SK-N-SH treated with all-trans-retinoic acid at 6 μM for 48 hours (cell line): ENCODE data around the gene GLI3.

ENCODE experiments used
- ARNTL ChIP-seq: fragments of 450-650 bp; formaldehyde crosslinking; IDR thresholded peaks from 2 replicates; pipeline ENCODE4 v1.5.0; 2020; ENCODE audit warnings: low read depth, mild to moderate bottlenecking, moderate library complexity, borderline replicate concordance
- CREB5 ChIP-seq: fragments of 250-450 bp; sonication (Bioruptor Pico); IDR thresholded peaks from 2 replicates; pipeline ENCODE4 v1.5.1; 2020; ENCODE audit warnings: low read depth, mild to moderate bottlenecking, moderate library complexity
- CSRNP3 ChIP-seq: fragments of 250-450 bp; sonication (Bioruptor Pico); IDR thresholded peaks from 2 replicates; pipeline ENCODE4 v1.5.1; 2021; ENCODE audit warnings: mild to moderate bottlenecking, moderate library complexity
- PATZ1 ChIP-seq: fragments of 250-450 bp; sonication (Bioruptor Pico); IDR thresholded peaks from 2 replicates; pipeline ENCODE4 v1.8.0; 2020; ENCODE audit warnings: mild to moderate bottlenecking, moderate library complexity, borderline replicate concordance
- ZFP3 ChIP-seq: fragments of 250-450 bp; sonication (Bioruptor Pico); IDR thresholded peaks from 2 replicates; pipeline ENCODE4 v1.5.0; 2020; ENCODE audit warnings: mild to moderate bottlenecking, moderate library complexity
- ZNF70 ChIP-seq: fragments of 450-650 bp; formaldehyde crosslinking; IDR thresholded peaks from 2 replicates; pipeline ENCODE4 v1.5.0; 2020; ENCODE audit warnings: mild to moderate bottlenecking, moderate library complexity

- TF ChIP-seq ARNTL (CRISPR knock-in tag), result no peak
- TF ChIP-seq CSRNP3 (CRISPR knock-in tag), result no peak
- TF ChIP-seq ZNF70 (CRISPR knock-in tag), result no peak
- TF ChIP-seq PATZ1 (CRISPR knock-in tag), result no peak
- TF ChIP-seq ZFP3 (CRISPR knock-in tag), result no peak
- no peak for TF ChIP-seq CREB5 (CRISPR knock-in tag)
Measured at GRCh38 chr7:41940760-41941343, 296.2 kb downstream of the GLI3 start.
